ENCODE measurements around the gene FBN1.

The FBN1 gene

GRCh38 chr15:48650931-48651330, 5.4 kb upstream of the FBN1 start:
- DNase-seq: no peak

GRCh38 chr15:48647962-48648361, 2.5 kb upstream of the FBN1 start:
- DNase-seq: no peak

- no peak for DNase-seq
Observed at GRCh38 chr15:48646331-48646730, 822 bp upstream of the FBN1 start.

- peak in 1 of 2 experiments; percentile 30 for DNase-seq
Observed at GRCh38 chr15:48644827-48645557, 517 bp downstream of the FBN1 start.

- DNase-seq: no peak
Observed at GRCh38 chr15:48644467-48644826, 1.1 kb downstream of the FBN1 start.

- no peak for DNase-seq
Observed at GRCh38 chr15:48643776-48644466, 1.6 kb downstream of the FBN1 start.

GRCh38 chr15:48643206-48643605, 2.3 kb downstream of the FBN1 start:
- DNase-seq: no peak

GRCh38 chr15:48642795-48643194, 2.7 kb downstream of the FBN1 start:
- DNase-seq: no peak

GRCh38 chr15:48641416-48641815, 4.1 kb downstream of the FBN1 start:
- peak in 1 of 2 experiments; percentile 21 for DNase-seq

GRCh38 chr15:48638963-48639362, 6.5 kb downstream of the FBN1 start:
- DNase-seq: no peak

GRCh38 chr15:48637639-48638038, 7.9 kb downstream of the FBN1 start:
- DNase-seq: no peak

GRCh38 chr15:48636511-48636910, 9.0 kb downstream of the FBN1 start:
- no peak for DNase-seq

GRCh38 chr15:48634893-48635292, 10.6 kb downstream of the FBN1 start:
- DNase-seq: no peak

GRCh38 chr15:48634096-48634495, 11.4 kb downstream of the FBN1 start:
- DNase-seq: no peak

- DNase-seq: no peak
Observed at GRCh38 chr15:48632651-48633050, 12.9 kb downstream of the FBN1 start.

- no peak for DNase-seq
Observed at GRCh38 chr15:48631176-48631770, 14.2 kb downstream of the FBN1 start.

- no peak for DNase-seq
Observed at GRCh38 chr15:48630245-48630644, 15.3 kb downstream of the FBN1 start.

- DNase-seq: no peak
Observed at GRCh38 chr15:48628832-48629231, 16.7 kb downstream of the FBN1 start.

- no peak for DNase-seq
Observed at GRCh38 chr15:48627260-48627940, 18.1 kb downstream of the FBN1 start.

GRCh38 chr15:48625126-48625525, 20.4 kb downstream of the FBN1 start:
- no peak for DNase-seq

- DNase-seq: no peak
Observed at GRCh38 chr15:48624700-48625099, 20.8 kb downstream of the FBN1 start.

- DNase-seq: no peak
Observed at GRCh38 chr15:48623456-48623855, 22.1 kb downstream of the FBN1 start.

GRCh38 chr15:48622237-48622636, 23.3 kb downstream of the FBN1 start:
- no peak for DNase-seq

- no peak for DNase-seq
Observed at GRCh38 chr15:48619446-48619845, 26.1 kb downstream of the FBN1 start.
